ENCODE measurements around the gene PARP6.

- TF ChIP-seq, protein P1, sequence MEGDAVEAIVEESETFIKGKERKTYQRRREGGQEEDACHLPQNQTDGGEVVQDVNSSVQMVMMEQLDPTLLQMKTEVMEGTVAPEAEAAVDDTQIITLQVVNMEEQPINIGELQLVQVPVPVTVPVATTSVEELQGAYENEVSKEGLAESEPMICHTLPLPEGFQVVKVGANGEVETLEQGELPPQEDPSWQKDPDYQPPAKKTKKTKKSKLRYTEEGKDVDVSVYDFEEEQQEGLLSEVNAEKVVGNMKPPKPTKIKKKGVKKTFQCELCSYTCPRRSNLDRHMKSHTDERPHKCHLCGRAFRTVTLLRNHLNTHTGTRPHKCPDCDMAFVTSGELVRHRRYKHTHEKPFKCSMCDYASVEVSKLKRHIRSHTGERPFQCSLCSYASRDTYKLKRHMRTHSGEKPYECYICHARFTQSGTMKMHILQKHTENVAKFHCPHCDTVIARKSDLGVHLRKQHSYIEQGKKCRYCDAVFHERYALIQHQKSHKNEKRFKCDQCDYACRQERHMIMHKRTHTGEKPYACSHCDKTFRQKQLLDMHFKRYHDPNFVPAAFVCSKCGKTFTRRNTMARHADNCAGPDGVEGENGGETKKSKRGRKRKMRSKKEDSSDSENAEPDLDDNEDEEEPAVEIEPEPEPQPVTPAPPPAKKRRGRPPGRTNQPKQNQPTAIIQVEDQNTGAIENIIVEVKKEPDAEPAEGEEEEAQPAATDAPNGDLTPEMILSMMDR (IDR thresholded peaks at IDR 0.05), result no peak
- TF ChIP-seq EP300 (IDR thresholded peaks at IDR 0.05) (no peak), POLR2AphosphoS5 (IDR thresholded peaks at IDR 0.05) (no peak)
Measured at GRCh38 chr15:72272997-72273352, 621 bp upstream of the PARP6 start.

Measured in stomach (tissue), 4 donors.